ENCODE results near the gene ELK1.

DNA sequence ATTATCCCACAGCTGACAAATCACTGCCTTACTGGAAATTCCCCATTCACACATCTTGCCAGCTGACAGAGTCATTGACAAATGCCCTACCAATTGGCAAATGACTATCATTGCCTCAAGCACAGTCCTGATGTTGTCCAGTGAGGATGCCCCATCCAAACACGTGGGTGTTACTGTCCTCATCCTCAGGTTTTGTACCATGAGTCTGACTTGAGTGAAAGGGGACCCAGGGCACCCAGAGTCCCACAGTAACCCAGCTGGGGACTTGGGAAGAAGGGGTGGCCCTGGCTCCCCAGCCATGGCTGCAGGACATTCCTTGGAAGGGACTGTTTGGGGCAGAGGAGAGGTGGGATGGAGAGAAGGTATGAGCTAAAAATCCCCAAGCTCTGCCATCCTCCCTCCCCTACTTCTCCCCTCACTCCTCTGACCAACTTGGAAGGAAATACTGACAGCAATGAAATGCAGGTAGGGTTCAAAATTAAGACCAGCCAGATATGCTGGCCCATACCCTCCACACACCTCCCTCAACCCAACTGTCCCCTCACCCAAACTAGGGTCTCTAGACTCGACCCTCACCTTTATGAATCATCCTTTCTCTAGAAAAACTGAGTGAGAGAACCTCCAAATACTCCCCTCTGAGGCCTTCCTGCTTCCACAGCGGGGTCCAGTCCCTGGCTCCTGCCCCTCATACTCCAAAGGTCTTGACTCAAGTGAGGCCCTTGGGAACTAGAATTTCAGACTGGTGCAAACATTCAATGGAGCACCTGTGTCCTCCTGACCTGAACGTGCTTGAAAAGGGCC lies 63.1 kb downstream of the ELK1 start:
- TF ChIP-seq CTCF (IDR thresholded peaks at IDR 0.05) (no peak), POLR2A (IDR thresholded peaks at IDR 0.05) (no peak)

Measured in right lobe of liver (tissue), 4 donors.